ENCODE results near the gene PRAF2. TPM values are rescaled to one million over a fixed set of nuclear protein-coding genes. Genes with fewer than 3 reads are reported as not detected.

Gene PRAF2
- total RNA-seq, 1 experiment from 2014 or later = 4.6 TPM

- DNase-seq (ENCODE audit: low spot score) = peak; percentile 75
- in situ Hi-C loops (cut with HindIII; ENCODE audit: low sequenced_read_pairs) = no loop called here
Measured at GRCh38 chrX:49079489-49080428, 6.0 kb upstream of the PRAF2 start, which contains the start of gene WDR45. TSS of gene WDR45 (minus strand) at chrX:49079887. CDS start at chrX:49078095, 1,792 bp downstream.

GRCh38 chrX:49077941-49078340, 4.1 kb upstream of the PRAF2 start:
- DNase-seq (ENCODE audit: low spot score) = no peak
- in situ Hi-C loops (cut with HindIII; ENCODE audit: low sequenced_read_pairs) = no loop called here

GRCh38 chrX:49075347-49075746, 1.5 kb upstream of the PRAF2 start:
- in situ Hi-C loops (cut with HindIII; ENCODE audit: low sequenced_read_pairs) = no loop called here
- no peak for DNase-seq (ENCODE audit: low spot score)

- in situ Hi-C loops (cut with HindIII; ENCODE audit: low sequenced_read_pairs) = no loop called here
- no peak for DNase-seq (ENCODE audit: low spot score)
Measured at GRCh38 chrX:49072712-49073095, 1.1 kb downstream of the PRAF2 start.

- in situ Hi-C loops (cut with HindIII; ENCODE audit: low sequenced_read_pairs) = no loop called here
Measured at GRCh38 chrX:49071877-49072711, 1.7 kb downstream of the PRAF2 start.

GRCh38 chrX:49070988-49071387, 2.8 kb downstream of the PRAF2 start:
- DNase-seq (ENCODE audit: low spot score) = no peak
- in situ Hi-C loops (cut with HindIII; ENCODE audit: low sequenced_read_pairs) = no loop called here

More at GRCh38 chrX:49071877-49072711, 1.7 kb downstream of the PRAF2 start:
- peak; percentile 78 for DNase-seq (ENCODE audit: low spot score)

- DNase-seq (ENCODE audit: low spot score) = no peak
- in situ Hi-C loops (cut with HindIII; ENCODE audit: low sequenced_read_pairs) = no loop called here
Measured at GRCh38 chrX:49069038-49069437, 4.8 kb downstream of the PRAF2 start.

GRCh38 chrX:49067285-49068120, 6.3 kb downstream of the PRAF2 start:
- in situ Hi-C loops (cut with HindIII; ENCODE audit: low sequenced_read_pairs) = no loop called here
- no peak for DNase-seq (ENCODE audit: low spot score)

GRCh38 chrX:49066690-49067089, 7.1 kb downstream of the PRAF2 start:
- DNase-seq (ENCODE audit: low spot score) = no peak
- in situ Hi-C loops (cut with HindIII; ENCODE audit: low sequenced_read_pairs) = no loop called here

GRCh38 chrX:49066278-49066677, 7.5 kb downstream of the PRAF2 start:
- in situ Hi-C loops (cut with HindIII; ENCODE audit: low sequenced_read_pairs) = no loop called here
- DNase-seq (ENCODE audit: low spot score) = no peak

- no peak for DNase-seq (ENCODE audit: low spot score)
- in situ Hi-C loops (cut with HindIII; ENCODE audit: low sequenced_read_pairs) = no loop called here
Measured at GRCh38 chrX:49064735-49065134, 9.1 kb downstream of the PRAF2 start.

GRCh38 chrX:49064303-49064702, 9.5 kb downstream of the PRAF2 start:
- DNase-seq (ENCODE audit: low spot score) = no peak
- in situ Hi-C loops (cut with HindIII; ENCODE audit: low sequenced_read_pairs) = no loop called here

GRCh38 chrX:49063715-49064114, 10.1 kb downstream of the PRAF2 start:
- in situ Hi-C loops (cut with HindIII; ENCODE audit: low sequenced_read_pairs) = no loop called here
- no peak for DNase-seq (ENCODE audit: low spot score)

GRCh38 chrX:49061916-49062315, 11.9 kb downstream of the PRAF2 start:
- in situ Hi-C loops (cut with HindIII; ENCODE audit: low sequenced_read_pairs) = no loop called here

GRCh38 chrX:49061490-49061889, 12.3 kb downstream of the PRAF2 start:
- DNase-seq (ENCODE audit: low spot score) = no peak
- in situ Hi-C loops (cut with HindIII; ENCODE audit: low sequenced_read_pairs) = no loop called here

More at GRCh38 chrX:49061916-49062315, 11.9 kb downstream of the PRAF2 start:
- no peak for DNase-seq (ENCODE audit: low spot score)

GRCh38 chrX:49060914-49061313, 12.9 kb downstream of the PRAF2 start:
- no peak for DNase-seq (ENCODE audit: low spot score)
- in situ Hi-C loops (cut with HindIII; ENCODE audit: low sequenced_read_pairs) = no loop called here

GRCh38 chrX:49059681-49060085, 14.1 kb downstream of the PRAF2 start:
- in situ Hi-C loops (cut with HindIII; ENCODE audit: low sequenced_read_pairs) = no loop called here
- DNase-seq (ENCODE audit: low spot score) = no peak

- in situ Hi-C loops (cut with HindIII; ENCODE audit: low sequenced_read_pairs) = no loop called here
- no peak for DNase-seq (ENCODE audit: low spot score)
Measured at GRCh38 chrX:49059201-49059600, 14.6 kb downstream of the PRAF2 start.

GRCh38 chrX:49058794-49059193, 15.0 kb downstream of the PRAF2 start, which contains the start of gene CCDC120:
TSS of gene CCDC120 (plus strand) at chrX:49058999. CDS start at chrX:49062042, 3,043 bp downstream.
- in situ Hi-C loops (cut with HindIII; ENCODE audit: low sequenced_read_pairs) = no loop called here
- DNase-seq (ENCODE audit: low spot score) = peak; percentile 61
